ENCODE results near the gene VTI1A. TPM values are rescaled to one million over a fixed set of nuclear protein-coding genes. Genes with fewer than 3 reads are reported as not detected.

The VTI1A gene
- total and polyA plus RNA-seq, 2 of the 13 experiments (the other 11 are each of a cell fraction or from before 2014, with no cell fraction given): 11.7 to 32.7 TPM

GRCh38 chr10:112490545-112490944 is 43.5 kb downstream of the VTI1A start (continued):
- TF ChIP-seq ZNF318 (CRISPR knock-in tag; IDR thresholded peaks at IDR 0.05) (no peak), HNF1A (IDR thresholded peaks at IDR 0.05; ENCODE audit: low read depth) (peak; percentile 48; the same call in 1 of the 2 replicates), HNF1A (CRISPR knock-in tag; IDR thresholded peaks at IDR 0.05; ENCODE audit: borderline replicate concordance) (peak; percentile 38; the same call in 1 of the 2 replicates), AHDC1 (CRISPR knock-in tag; IDR thresholded peaks at IDR 0.05; ENCODE audit: borderline replicate concordance) (peak; percentile 52; the same call in 1 of the 2 replicates)

Data from HepG2 (cell line).